GM12875 (cell line): ENCODE data around the gene THSD4.
"Not testable (repeated sequence)": the region's sequence is repeated elsewhere in the genome, so short reads cannot be mapped to it uniquely, and the experiment has no call there.

Experiments used
- H3K4me3 ChIP-seq: one replicate; pipeline ENCODE4 v1.5.1; 2011; ENCODE audit warnings: low read depth, low read length, control low read depth
- CTCF ChIP-seq: IDR thresholded peaks from 2 replicates; pipeline ENCODE4 v1.5.1; 2011; ENCODE audit warnings: low read depth, mild to moderate bottlenecking, control low read depth, inconsistent platforms, low read length, moderate library complexity, borderline replicate concordance; ENCODE audit not compliant: insufficient read depth

THSD4 gene

GRCh38 chr15:71366926-71367325 is 251.7 kb downstream of the THSD4 start:
- no peak overlapping the region for H3K4me3 ChIP-seq
- no peak for TF ChIP-seq CTCF

- H3K4me3 ChIP-seq, result not testable (repeated sequence)
These were observed 252.5 kb downstream of the THSD4 start for GRCh38 chr15:71367737-71368136.

GRCh38 chr15:71372769-71373168 is 257.5 kb downstream of the THSD4 start:
- H3K4me3 ChIP-seq, result not testable (repeated sequence)

- no peak overlapping the region for H3K4me3 ChIP-seq
- TF ChIP-seq CTCF, result no peak
These were observed 258.6 kb downstream of the THSD4 start for GRCh38 chr15:71373917-71374316.

GRCh38 chr15:71374607-71375352 is 259.5 kb downstream of the THSD4 start:
- H3K4me3 ChIP-seq, result no peak overlapping the region
- TF ChIP-seq CTCF, result no peak

GRCh38 chr15:71375934-71376333 is 260.7 kb downstream of the THSD4 start:
- no peak overlapping the region for H3K4me3 ChIP-seq
- TF ChIP-seq CTCF, result no peak

- no peak overlapping the region for H3K4me3 ChIP-seq
- TF ChIP-seq CTCF, result no peak
These were observed 264.6 kb downstream of the THSD4 start for GRCh38 chr15:71379893-71380292.

GRCh38 chr15:71380345-71380744 is 265.1 kb downstream of the THSD4 start:
- TF ChIP-seq CTCF, result no peak
- no peak overlapping the region for H3K4me3 ChIP-seq
